DOHH2 (cell line): ENCODE measurements around the gene TEX35.

Source experiments
- H3F3A ChIP-seq: fragments of 200-600 bp; sonication (generic), shearing (Covaris generic); 2 replicates; pipeline ENCODE4 v1.6.0; 2016; ENCODE audit warnings: antibody characterized with exemption, mild to moderate bottlenecking; ENCODE audit not compliant: control insufficient read depth, insufficient read depth
- H3K27ac ChIP-seq: fragments of 200-600 bp; sonication (generic); 2 replicates; pipeline ENCODE4 v1.5.1; 2014; ENCODE audit warnings: low read depth, mild to moderate bottlenecking, low read length, moderate library complexity
- H3K27me3 ChIP-seq: fragments of 200-600 bp; sonication (generic); 2 replicates; pipeline ENCODE4 v1.6.1; 2014; ENCODE audit warnings: mild to moderate bottlenecking, low read length, mixed read lengths; ENCODE audit not compliant: control insufficient read depth
- H3K36me3 ChIP-seq: fragments of 200-600 bp; sonication (generic); 2 replicates; pipeline ENCODE4 v1.6.1; 2014; ENCODE audit warnings: mild to moderate bottlenecking, low read length, moderate library complexity, mixed read lengths; ENCODE audit not compliant: control insufficient read depth
- H3K4me1 ChIP-seq: fragments of 200-600 bp; sonication (generic); 2 replicates; pipeline ENCODE4 v1.6.1; 2014; ENCODE audit warnings: mild to moderate bottlenecking, low read length, mixed read lengths; ENCODE audit not compliant: control insufficient read depth
- H3K4me2 ChIP-seq: fragments of 200-600 bp; sonication (generic); 2 replicates; pipeline ENCODE4 v1.6.0; 2014; ENCODE audit warnings: mild to moderate bottlenecking, low read length, moderate library complexity
- H3K4me3 ChIP-seq: fragments of 200-600 bp; sonication (generic); 2 replicates; pipeline ENCODE4 v1.5.1; 2014; ENCODE audit warnings: mild to moderate bottlenecking, low read length, mixed read lengths
- H3K79me2 ChIP-seq: fragments of 200-600 bp; sonication (generic); 2 replicates; pipeline ENCODE4 v1.6.1; 2014; ENCODE audit warnings: mild to moderate bottlenecking, low read length, mixed read lengths; ENCODE audit not compliant: control insufficient read depth
- H3K9me2 ChIP-seq: fragments of 200-600 bp; sonication (generic); replicated peaks from 2 replicates; pipeline ENCODE4 v1.6.1; 2014; ENCODE audit warnings: mild to moderate bottlenecking, low read length, mixed read lengths; ENCODE audit not compliant: control insufficient read depth
- H3K9me3 ChIP-seq: fragments of 200-600 bp; sonication (generic); 2 replicates; pipeline ENCODE4 v1.6.1; 2014; ENCODE audit warnings: antibody characterized with exemption, low read length, mixed read lengths; ENCODE audit not compliant: control insufficient read depth, insufficient read depth
- H4K20me1 ChIP-seq: fragments of 200-600 bp; sonication (generic); 2 replicates; pipeline ENCODE4 v1.6.0; 2014; ENCODE audit warnings: low read depth, mild to moderate bottlenecking, antibody characterized with exemption, low read length, moderate library complexity; ENCODE audit not compliant: control insufficient read depth, insufficient read depth
- CTCF ChIP-seq: fragments of 200-600 bp; sonication (generic); IDR thresholded peaks from one replicate; pipeline ENCODE4 v1.5.1; 2014; ENCODE audit warnings: antibody characterized with exemption, mild to moderate bottlenecking, low read depth, low read length; ENCODE audit not compliant: poor library complexity, severe bottlenecking
- EZH2phosphoT487 ChIP-seq: fragments of 200-600 bp; sonication (generic); IDR thresholded peaks from 2 replicates; pipeline ENCODE4 v1.6.1; 2017; ENCODE audit warnings: borderline replicate concordance, mild to moderate bottlenecking, antibody characterized with exemption, low read length, moderate library complexity, mixed read lengths

TEX35 gene

DNA sequence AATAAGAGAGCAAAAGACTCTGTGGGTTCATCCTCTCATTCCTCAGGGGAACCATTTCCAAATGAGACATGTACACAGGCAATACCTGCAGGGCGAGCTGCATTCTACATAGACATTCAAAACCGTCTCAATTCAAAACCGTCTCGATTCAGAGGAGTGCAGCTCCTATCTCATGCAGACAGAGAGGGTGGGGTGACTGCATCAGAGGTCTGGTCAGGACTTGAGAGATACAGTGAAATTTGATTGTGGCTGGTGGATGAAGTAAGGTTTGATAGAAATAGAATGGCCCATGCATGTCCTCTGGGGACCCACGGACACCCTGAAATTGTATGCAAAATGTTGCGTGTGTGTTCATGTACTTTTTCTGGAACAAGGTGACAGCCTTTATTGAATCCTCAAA is 27.3 kb downstream of the TEX35 start:
- Histone ChIP-seq H3K9me3 (no peaks in the 10 kb centered on the region), H3K36me3 (peaks cover 17% of the 10 kb centered on the region), H3K27me3 (no peaks in the 10 kb centered on the region), H3K4me1 (peaks cover 34% of the 10 kb centered on the region), H3K4me2 (no peak overlapping the region), H3K79me2 (peaks cover 24% of the 10 kb centered on the region), H3K4me3 (no peak overlapping the region), H3F3A (no peaks in the 10 kb centered on the region; the same call in 1 of the 2 replicates), H4K20me1 (no peaks in the 10 kb centered on the region), H3K27ac (no peak overlapping the region), H3K9me2 (no peaks in the 10 kb centered on the region)
- TF ChIP-seq EZH2phosphoT487 (no peak), CTCF (no peak)

GRCh38 chr1:178540646-178541045 is 27.7 kb downstream of the TEX35 start:
- H3K4me3 ChIP-seq: no peak overlapping the region
- H3K9me3 ChIP-seq: no peaks in the 10 kb centered on the region
- no peak overlapping the region for H3K27ac ChIP-seq
- TF ChIP-seq CTCF (no peak), EZH2phosphoT487 (no peak)
- H3K79me2 ChIP-seq: peaks cover 29% of the 10 kb centered on the region
- H3F3A ChIP-seq: no peaks in the 10 kb centered on the region; the same call in 1 of the 2 replicates
- H3K27me3 ChIP-seq: no peaks in the 10 kb centered on the region
- H4K20me1 ChIP-seq: no peaks in the 10 kb centered on the region
- peaks cover 38% of the 10 kb centered on the region for H3K4me1 ChIP-seq
- H3K4me2 ChIP-seq: no peak overlapping the region
- H3K36me3 ChIP-seq: peaks cover 22% of the 10 kb centered on the region
- H3K9me2 ChIP-seq: no peaks in the 10 kb centered on the region

DNA sequence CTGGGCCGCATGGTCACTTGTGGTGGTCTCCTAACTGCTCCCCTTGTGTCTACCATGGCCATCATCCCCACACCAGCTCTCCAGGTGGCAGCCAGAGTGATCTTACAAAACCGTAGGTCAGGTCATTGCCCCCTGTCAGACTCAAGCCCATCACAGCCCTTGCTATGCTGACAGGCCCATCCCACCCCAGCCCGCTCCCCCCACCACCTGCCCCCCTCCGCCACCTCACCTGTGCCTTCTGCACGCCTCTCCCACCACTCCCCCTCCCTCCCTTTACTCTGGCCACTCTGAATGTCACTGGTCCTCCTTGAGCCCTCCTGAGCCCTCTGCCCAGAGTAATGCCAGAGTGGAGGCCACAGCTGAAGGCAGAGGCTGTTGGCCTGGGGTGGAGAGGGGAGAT is 28.5 kb downstream of the TEX35 start:
- Histone ChIP-seq H3K4me2 (peak overlapping the region; percentile 98), H3K27me3 (no peaks in the 10 kb centered on the region), H3K9me3 (no peaks in the 10 kb centered on the region), H3K9me2 (no peaks in the 10 kb centered on the region), H3K4me1 (peaks cover 43% of the 10 kb centered on the region), H4K20me1 (no peaks in the 10 kb centered on the region), H3F3A (no peaks in the 10 kb centered on the region; the same call in 1 of the 2 replicates), H3K4me3 (peak overlapping the region; percentile 92), H3K27ac (no peak overlapping the region), H3K36me3 (peaks cover 28% of the 10 kb centered on the region), H3K79me2 (peaks cover 34% of the 10 kb centered on the region)
- no peak for TF ChIP-seq CTCF
- TF ChIP-seq EZH2phosphoT487: no peak
